Stimulated activated CD4-positive, alpha-beta T cell treated with anti-CD3 and anti-CD28 coated beads, TNF-alpha, amount 100 ng/mL, for 24 hours (primary cell): ENCODE results near the gene ZNF582.

Experiments used
- DNase-seq, 3 experiments: peaks; one replicate each; pipeline ENCODE4 v3.0.0-alpha.2; 2020; ENCODE audit warnings: low read depth in 3 of 3

ZNF582 gene

GRCh38 chr19:56393119-56394012 is at the start of gene ZNF582:
Gene ZNF582 (minus strand): TSS chr19:56393534. CDS start chr19:56391752, 1,782 bp downstream.
- peak; percentile 75 to 89 (median 86) for DNase-seq

- no peak for DNase-seq
Measured at GRCh38 chr19:56441206-56441792, 48.0 kb upstream of the ZNF582 start.

GRCh38 chr19:56423985-56424353 is 30.6 kb upstream of the ZNF582 start:
- DNase-seq = no peak

- no peak for DNase-seq
Measured at GRCh38 chr19:56423276-56423984, 30.1 kb upstream of the ZNF582 start.

DNA sequence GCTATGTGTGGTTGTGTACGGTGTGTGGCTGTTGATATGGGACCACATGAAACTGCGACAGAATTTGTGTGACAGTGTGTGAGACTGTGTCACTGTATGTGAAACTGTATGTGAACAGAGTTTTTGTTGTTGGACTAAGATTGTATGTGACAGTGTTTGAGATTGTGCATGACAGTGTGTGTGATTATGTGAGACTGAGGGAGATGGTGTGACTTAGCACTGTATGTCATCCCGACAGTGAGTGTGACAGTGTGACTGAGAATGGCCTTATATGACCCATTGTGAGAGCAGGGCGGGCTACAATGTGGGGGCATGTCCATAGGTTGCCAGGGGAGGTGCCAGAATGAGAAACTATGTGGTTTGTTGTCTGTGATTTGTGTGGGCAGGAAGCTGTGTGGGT is 11.7 kb upstream of the ZNF582 start:
- DNase-seq = no peak

- no peak for DNase-seq
Measured at GRCh38 chr19:56404705-56405056, 11.3 kb upstream of the ZNF582 start.

- DNase-seq = peak; percentile 78 to 86 (median 80)
Measured at GRCh38 chr19:56403764-56404704, 10.7 kb upstream of the ZNF582 start, which contains the start of gene ZNF583. Gene ZNF583 (plus strand): TSS chr19:56404332. CDS start chr19:56407115, 2,783 bp downstream.

GRCh38 chr19:56403261-56403660 is 9.9 kb upstream of the ZNF582 start:
- DNase-seq = peak in 1 of 3 experiments; percentile 8

- DNase-seq = no peak
Measured at GRCh38 chr19:56400485-56400884, 7.2 kb upstream of the ZNF582 start.

- DNase-seq = no peak
Measured at GRCh38 chr19:56398809-56399208, 5.5 kb upstream of the ZNF582 start.

- no peak for DNase-seq
Measured at GRCh38 chr19:56383826-56384605, 9.3 kb downstream of the ZNF582 start.

DNA sequence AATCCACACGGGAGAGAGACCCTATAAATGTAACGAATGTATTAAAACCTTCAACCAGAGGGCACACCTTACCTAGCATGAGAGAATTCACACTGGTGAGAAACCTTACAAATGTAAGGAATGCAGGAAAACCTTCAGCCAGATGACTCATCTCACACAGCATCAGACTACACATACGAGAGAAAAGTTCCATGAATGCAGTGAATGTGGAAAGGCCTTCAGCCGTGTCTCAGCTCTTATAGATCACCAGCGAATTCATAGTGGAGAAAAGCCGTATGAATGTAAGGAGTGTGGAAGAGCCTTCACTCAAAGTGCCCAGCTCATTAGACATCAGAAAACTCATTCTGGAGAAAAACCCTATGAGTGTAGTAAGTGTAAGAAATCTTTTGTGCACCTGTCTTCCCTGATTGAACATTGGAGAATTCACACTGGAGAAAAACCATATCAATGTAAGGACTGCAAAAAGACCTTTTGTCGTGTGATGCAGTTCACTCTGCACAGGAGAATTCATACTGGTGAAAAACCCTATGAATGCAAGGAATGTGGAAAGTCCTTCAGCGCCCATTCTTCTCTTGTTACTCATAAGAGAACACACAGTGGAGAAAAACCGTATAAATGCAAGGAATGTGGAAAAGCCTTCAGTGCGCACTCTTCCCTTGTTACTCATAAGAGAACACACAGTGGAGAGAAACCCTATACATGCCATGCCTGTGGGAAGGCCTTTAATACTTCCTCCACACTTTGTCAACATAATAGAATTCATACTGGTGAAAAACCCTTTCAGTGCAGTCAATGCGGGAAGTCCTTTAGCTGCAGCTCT is 16.0 kb downstream of the ZNF582 start:
- no peak for DNase-seq

- DNase-seq = no peak
Measured at GRCh38 chr19:56372281-56372680, 21.1 kb downstream of the ZNF582 start.

DNA sequence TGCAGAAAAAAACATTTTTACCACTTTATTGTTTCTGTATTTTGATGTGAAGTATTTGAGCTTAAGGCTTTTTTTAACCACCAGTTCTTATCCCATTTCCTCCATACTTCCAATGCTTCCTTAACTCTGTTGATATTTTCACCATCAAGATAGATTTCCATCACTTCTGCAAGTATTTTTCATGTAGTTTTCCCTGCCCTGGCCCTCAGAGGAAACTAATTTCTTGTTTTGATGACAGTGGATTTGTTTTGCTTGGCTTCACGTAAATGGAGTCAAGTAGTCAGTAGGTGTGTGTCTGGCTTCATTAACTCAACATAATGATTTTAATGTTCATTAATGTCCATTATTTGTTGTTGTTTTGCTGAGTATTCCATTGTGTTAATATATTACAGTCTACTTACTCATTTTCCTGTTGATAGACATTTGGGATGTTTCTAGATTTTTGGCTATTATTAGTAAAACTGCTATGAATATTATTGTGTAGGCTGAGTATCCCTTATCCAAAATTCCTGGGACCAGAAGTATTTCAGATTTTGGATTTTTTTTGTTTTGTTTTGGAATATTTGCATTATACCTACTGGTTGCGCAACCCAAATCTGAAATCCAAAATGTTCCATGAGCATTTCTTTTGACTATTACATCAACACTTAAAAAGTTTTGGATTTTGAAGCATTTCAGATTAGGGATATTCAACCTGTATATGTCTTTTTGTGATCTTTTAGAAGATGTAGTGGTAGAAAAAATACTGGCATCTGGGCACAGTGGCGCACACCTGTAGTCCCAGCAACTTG is 23.3 kb downstream of the ZNF582 start:
- no peak for DNase-seq

DNA sequence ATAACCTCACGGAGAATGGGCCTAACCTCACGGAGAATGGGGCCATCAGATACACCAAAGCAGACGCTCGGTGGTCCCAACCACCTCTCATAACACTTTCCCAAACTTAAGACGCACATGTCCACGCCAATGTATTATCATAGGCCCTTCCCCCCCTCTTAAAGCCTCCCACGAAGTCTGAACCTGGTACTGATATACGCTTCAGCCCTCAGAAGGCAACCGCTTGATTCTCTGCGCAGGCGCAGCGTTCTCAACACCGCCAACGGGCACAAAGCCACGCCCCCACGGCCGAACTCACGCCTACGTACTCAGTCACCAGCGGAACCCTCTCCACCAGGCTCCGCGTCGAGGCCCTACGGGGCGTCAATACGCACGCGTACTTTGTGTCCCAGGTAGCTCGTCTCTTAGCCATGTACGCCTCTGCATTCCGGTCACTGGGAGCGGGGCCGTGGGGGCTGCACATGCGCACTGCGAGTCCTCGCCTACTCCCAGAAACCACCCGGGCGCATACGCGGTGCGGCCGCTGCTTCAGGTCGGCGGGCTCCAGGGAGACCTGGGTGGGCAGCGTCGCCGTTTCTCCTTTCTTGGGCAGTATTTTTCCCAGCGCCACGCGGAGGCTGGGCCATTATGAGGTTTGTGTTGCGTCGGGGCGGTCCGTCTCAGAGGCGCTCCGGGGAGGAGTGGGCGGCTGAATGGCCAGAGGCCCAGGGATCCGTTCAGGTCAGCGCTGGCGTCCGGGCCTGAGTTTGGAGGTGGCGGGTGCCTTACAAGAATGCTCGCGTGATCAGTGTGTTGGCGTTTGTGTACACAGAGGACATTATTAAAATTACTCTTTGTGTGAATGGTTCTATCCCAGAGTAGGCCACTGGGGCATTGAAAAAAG is 25.3 kb downstream of the ZNF582 start:
- peak; percentile 61 to 80 (median 68) for DNase-seq

DNA sequence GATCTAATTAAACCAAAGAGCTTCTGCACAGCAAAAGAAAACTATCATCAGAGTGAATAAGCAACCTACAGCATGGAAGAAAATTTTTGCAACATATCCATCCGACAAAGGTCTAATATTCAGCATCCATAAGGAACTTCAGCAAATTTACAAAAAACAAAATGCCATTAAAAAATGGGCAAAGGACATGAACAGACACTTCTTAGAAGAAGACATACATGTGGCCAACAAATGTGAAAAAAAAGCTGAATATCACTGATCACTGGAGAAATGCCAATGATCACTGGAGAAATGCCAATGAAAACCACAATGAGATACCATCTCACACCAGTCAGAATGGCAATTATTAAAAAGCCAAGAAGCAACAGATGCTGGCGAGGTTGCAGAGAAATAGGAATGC is 32.5 kb downstream of the ZNF582 start:
- no peak for DNase-seq

DNA sequence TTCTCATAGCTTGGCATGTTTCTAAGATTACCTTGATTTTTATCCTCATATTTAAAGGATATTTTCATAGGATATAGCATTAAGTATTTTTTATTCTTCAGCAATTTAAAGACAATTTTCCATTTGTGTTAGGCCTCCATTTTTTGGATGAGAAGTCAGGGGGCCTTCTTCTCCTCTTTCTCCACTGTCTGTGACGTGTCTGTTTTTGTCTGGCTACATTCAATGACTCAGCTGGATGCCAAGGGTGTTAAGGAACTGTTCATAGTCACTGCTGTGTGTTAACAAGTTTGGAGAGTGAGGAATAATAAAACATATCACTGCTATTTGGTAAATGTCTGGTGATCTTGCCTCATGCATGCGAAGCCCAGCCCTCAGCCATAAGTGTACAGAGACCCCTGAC is 36.4 kb downstream of the ZNF582 start:
- DNase-seq = no peak

GRCh38 chr19:56355517-56355916 is 37.8 kb downstream of the ZNF582 start:
- DNase-seq = no peak
